ENCODE results near the gene TRHDE. TPM values are rescaled to one million over a fixed set of nuclear protein-coding genes. Genes with fewer than 3 reads are reported as not detected.

Gene TRHDE
- polyA plus RNA-seq, 1 donor (not counting 4 experiments of a cell fraction or from before 2014, with no cell fraction given), result 0.12 TPM

DNA sequence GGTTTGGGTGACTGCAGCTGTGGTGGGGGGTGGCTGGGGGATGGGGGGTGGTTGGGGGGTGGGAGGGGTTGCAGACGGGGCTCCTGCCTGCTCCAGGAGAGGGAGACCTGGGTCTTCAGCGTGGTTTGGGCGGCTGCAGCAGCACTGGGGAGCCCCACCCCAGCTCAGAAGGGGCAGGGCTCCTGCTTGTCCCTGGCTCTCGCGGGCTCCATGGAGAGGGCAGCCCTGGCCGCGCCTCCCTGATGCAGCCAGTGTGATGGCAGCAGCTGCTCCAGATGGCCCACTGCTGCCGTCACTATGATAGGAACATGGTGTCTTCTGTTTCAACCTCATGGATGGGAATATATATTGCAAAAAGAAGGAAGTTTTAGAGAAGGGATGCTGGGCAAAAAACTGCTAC is 22.9 kb downstream of the TRHDE start:
- Histone ChIP-seq H3K27ac (ENCODE audit: control insufficient read depth, insufficient read depth, low read length) (no peak overlapping the region), H3K9ac (ENCODE audit: control insufficient read depth, extremely low read depth, insufficient read depth, low read length) (no peak overlapping the region), H3K27me3 (ENCODE audit: control insufficient read depth, extremely low read depth, insufficient read depth, low read length) (no peaks in the 10 kb centered on the region), H2AFZ (ENCODE audit: control insufficient read depth, low read length) (no peak overlapping the region), H3K9me1 (ENCODE audit: control insufficient read depth, extremely low read depth, insufficient read depth, low read length) (no peaks in the 10 kb centered on the region), H3K9me3 (ENCODE audit: control insufficient read depth, low read depth, low read length) (no peaks in the 10 kb centered on the region), H3K4me1 (ENCODE audit: control insufficient read depth, extremely low read depth, insufficient read depth, low read length) (no peaks in the 10 kb centered on the region), H3K4me2 (ENCODE audit: control insufficient read depth, extremely low read depth, insufficient read depth, low read depth, low read length) (no peak overlapping the region), H3K36me3 (ENCODE audit: control insufficient read depth in 2 of 2, extremely low read depth in 1 of 2, insufficient read depth in 2 of 2, low read length in 2 of 2) (no peaks in the 10 kb centered on the region), H4K20me1 (ENCODE audit: control insufficient read depth, extremely low read depth, insufficient read depth, low read length) (no peaks in the 10 kb centered on the region), H3K79me2 (ENCODE audit: control insufficient read depth, insufficient read depth, low read length) (no peaks in the 10 kb centered on the region), H3K4me3 (ENCODE audit: control insufficient read depth in 2 of 3, extremely low read depth in 1 of 3, insufficient read depth in 2 of 3, low read depth in 1 of 3, low read length in 3 of 3) (no peak overlapping the region)
- dilution Hi-C loops (cut with MboI; ENCODE audit: extremely low pct_ligation_motif_present, low sequenced_read_pairs), result no loop called here
- TF ChIP-seq EZH2 (IDR thresholded peaks at IDR 0.05; ENCODE audit: low read length) (no peak), CTCF (optimal IDR thresholded peaks at IDR 0.05 in 1 of 3, IDR thresholded peaks at IDR 0.05 in 1 of 3, conservative IDR thresholded peaks at IDR 0.05 in 1 of 3; ENCODE audit: extremely low read depth in 1 of 3, insufficient read depth in 2 of 3, low read length in 3 of 3) (no peak)
- FAIRE-seq (no peak), DNase-seq (ENCODE audit: low read depth, low spot score) (no peak)

- H3K4me3 ChIP-seq (ENCODE audit: control insufficient read depth in 2 of 3, extremely low read depth in 1 of 3, insufficient read depth in 2 of 3, low read depth in 1 of 3, low read length in 3 of 3), result no peak overlapping the region
Measured at GRCh38 chr12:72295744-72296143, 23.6 kb downstream of the TRHDE start.

More at GRCh38 chr12:72295744-72296143, 23.6 kb downstream of the TRHDE start:
- H3K9me1 ChIP-seq (ENCODE audit: control insufficient read depth, extremely low read depth, insufficient read depth, low read length), result no peaks in the 10 kb centered on the region
- no peaks in the 10 kb centered on the region for H4K20me1 ChIP-seq (ENCODE audit: control insufficient read depth, extremely low read depth, insufficient read depth, low read length)
- FAIRE-seq (no peak), DNase-seq (ENCODE audit: low read depth, low spot score) (no peak)
- H3K36me3 ChIP-seq (ENCODE audit: control insufficient read depth in 2 of 2, extremely low read depth in 1 of 2, insufficient read depth in 2 of 2, low read length in 2 of 2), result no peaks in the 10 kb centered on the region
- no peaks in the 10 kb centered on the region for H3K79me2 ChIP-seq (ENCODE audit: control insufficient read depth, insufficient read depth, low read length)
- TF ChIP-seq CTCF (optimal IDR thresholded peaks at IDR 0.05 in 1 of 3, IDR thresholded peaks at IDR 0.05 in 1 of 3, conservative IDR thresholded peaks at IDR 0.05 in 1 of 3; ENCODE audit: extremely low read depth in 1 of 3, insufficient read depth in 2 of 3, low read length in 3 of 3) (no peak), EZH2 (IDR thresholded peaks at IDR 0.05; ENCODE audit: low read length) (no peak)
- H3K4me1 ChIP-seq (ENCODE audit: control insufficient read depth, extremely low read depth, insufficient read depth, low read length), result no peaks in the 10 kb centered on the region
- H3K4me2 ChIP-seq (ENCODE audit: control insufficient read depth, extremely low read depth, insufficient read depth, low read depth, low read length), result no peak overlapping the region
- no peaks in the 10 kb centered on the region for H3K9me3 ChIP-seq (ENCODE audit: control insufficient read depth, low read depth, low read length)
- no peaks in the 10 kb centered on the region for H3K27me3 ChIP-seq (ENCODE audit: control insufficient read depth, extremely low read depth, insufficient read depth, low read length)
- no peak overlapping the region for H3K9ac ChIP-seq (ENCODE audit: control insufficient read depth, extremely low read depth, insufficient read depth, low read length)
- H3K27ac ChIP-seq (ENCODE audit: control insufficient read depth, insufficient read depth, low read length), result no peak overlapping the region
- dilution Hi-C loops (cut with MboI; ENCODE audit: extremely low pct_ligation_motif_present, low sequenced_read_pairs), result no loop called here
- H2AFZ ChIP-seq (ENCODE audit: control insufficient read depth, low read length), result no peak overlapping the region
